LNCaP clone FGC (cell line): ENCODE measurements around the gene PAM16.

Experiments
- DNase-seq: peaks from one replicate; pipeline ENCODE4 v3.0.0-alpha.2; 2011; ENCODE audit warnings: low read depth
- H3K4me3 ChIP-seq: 2 replicates; pipeline ENCODE4 v1.5.1; 2011; ENCODE audit warnings: mild to moderate bottlenecking, low read depth, low read length, control low read depth
- TF ChIP-seq, protein P1 (sequence below): IDR thresholded peaks from 2 replicates; pipeline ENCODE4 v1.5.1; 2012; ENCODE audit warnings: mild to moderate bottlenecking; ENCODE audit not compliant: control insufficient read depth, insufficient read depth; ENCODE audit errors: extremely low read depth

PAM16 gene

DNA sequence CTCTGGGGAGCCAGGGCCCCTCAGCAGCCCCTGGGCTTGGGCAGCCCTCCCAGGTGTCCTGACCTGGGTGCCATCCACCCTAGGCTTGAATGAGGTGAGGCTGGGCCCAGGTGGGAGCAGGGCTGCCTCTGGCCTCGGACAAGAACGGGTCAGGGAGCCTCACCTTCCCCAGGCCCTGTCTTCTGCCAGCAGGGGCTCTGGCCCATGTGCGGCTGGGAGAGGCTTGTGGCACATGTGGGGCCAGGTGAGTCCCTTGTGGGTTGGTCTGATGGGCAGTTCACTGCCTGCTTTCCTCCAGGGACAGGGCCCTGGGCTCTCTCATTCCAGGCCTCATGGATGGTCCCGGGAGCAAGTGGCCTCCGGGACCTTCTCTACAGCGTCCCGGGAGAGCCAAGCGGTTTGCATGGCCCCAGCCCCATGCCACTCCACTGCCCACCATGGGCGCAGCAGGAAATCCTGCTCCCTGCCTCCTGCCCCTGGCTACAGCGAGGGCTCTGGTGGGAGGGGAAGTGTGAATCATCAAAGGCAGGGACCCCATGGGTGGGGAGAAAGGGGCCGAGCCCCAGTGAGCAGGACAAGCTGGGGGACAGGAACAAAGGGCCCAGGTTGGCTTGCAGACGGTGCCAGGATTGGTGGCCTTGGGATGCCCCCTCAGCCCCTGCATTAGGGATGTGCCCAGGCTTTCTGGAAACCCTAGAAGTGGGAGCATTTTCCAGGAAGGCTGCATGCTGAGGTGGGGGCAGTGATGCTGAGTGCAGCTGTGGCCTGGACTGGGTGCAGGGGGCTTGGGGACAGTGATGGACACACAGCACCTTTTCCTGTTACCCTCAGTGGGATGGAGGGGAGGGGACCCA lies 32.7 kb upstream of the PAM16 start:
- TF ChIP-seq, protein P1, sequence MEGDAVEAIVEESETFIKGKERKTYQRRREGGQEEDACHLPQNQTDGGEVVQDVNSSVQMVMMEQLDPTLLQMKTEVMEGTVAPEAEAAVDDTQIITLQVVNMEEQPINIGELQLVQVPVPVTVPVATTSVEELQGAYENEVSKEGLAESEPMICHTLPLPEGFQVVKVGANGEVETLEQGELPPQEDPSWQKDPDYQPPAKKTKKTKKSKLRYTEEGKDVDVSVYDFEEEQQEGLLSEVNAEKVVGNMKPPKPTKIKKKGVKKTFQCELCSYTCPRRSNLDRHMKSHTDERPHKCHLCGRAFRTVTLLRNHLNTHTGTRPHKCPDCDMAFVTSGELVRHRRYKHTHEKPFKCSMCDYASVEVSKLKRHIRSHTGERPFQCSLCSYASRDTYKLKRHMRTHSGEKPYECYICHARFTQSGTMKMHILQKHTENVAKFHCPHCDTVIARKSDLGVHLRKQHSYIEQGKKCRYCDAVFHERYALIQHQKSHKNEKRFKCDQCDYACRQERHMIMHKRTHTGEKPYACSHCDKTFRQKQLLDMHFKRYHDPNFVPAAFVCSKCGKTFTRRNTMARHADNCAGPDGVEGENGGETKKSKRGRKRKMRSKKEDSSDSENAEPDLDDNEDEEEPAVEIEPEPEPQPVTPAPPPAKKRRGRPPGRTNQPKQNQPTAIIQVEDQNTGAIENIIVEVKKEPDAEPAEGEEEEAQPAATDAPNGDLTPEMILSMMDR: no peak
- no peak for DNase-seq

DNA sequence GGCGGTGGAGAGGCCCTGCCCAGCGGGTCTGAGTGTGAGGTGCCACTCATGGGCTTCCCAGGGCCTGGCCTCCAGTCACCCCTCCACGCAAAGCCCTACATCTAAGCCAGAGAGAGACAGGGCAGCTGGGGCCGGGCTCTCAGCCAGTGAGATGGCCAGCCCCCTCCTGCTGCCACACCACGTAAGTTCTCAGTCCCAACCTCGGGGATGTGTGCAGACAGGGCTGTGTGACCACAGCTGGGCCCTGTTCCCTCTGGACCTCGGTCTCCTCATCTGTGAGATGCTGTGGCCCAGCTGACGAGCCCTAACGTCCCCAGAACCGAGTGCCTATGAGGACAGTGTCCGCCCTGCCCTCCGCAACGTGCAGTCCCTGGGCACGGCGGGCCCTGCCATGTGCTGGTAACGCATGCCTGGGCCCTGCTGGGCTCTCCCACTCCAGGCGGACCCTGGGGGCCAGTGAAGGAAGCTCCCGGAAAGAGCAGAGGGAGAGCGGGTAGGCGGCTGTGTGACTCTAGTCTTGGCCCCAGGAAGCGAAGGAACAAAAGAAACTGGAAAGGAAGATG lies 31.8 kb upstream of the PAM16 start:
- H3K4me3 ChIP-seq: no peak overlapping the region
- TF ChIP-seq, protein P1: no peak
- no peak for DNase-seq

More for the DNA sequence above, 32.7 kb upstream of the PAM16 start:
- H3K4me3 ChIP-seq: no peak overlapping the region

DNA sequence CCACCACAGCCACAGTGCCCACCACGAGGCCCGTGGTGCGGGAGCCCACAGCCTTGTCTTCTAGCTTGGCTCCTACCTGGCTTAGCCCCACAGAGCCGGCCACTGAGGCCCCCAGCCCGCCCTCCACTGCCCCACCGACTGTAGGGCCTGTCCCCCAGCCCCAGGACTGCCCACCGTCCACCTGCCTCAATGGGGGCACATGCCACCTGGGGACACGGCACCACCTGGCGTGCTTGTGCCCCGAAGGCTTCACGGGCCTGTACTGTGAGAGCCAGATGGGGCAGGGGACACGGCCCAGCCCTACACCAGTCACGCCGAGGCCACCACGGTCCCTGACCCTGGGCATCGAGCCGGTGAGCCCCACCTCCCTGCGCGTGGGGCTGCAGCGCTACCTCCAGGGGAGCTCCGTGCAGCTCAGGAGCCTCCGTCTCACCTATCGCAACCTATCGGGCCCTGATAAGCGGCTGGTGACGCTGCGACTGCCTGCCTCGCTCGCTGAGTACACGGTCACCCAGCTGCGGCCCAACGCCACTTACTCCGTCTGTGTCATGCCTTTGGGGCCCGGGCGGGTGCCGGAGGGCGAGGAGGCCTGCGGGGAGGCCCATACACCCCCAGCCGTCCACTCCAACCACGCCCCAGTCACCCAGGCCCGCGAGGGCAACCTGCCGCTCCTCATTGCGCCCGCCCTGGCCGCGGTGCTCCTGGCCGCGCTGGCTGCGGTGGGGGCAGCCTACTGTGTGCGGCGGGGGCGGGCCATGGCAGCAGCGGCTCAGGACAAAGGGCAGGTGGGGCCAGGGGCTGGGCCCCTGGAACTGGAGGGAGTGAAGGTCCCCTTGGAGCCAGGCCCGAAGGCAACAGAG lies 31.0 kb upstream of the PAM16 start:
- no peak overlapping the region for H3K4me3 ChIP-seq
- DNase-seq: no peak
- TF ChIP-seq, protein P1: no peak

DNA sequence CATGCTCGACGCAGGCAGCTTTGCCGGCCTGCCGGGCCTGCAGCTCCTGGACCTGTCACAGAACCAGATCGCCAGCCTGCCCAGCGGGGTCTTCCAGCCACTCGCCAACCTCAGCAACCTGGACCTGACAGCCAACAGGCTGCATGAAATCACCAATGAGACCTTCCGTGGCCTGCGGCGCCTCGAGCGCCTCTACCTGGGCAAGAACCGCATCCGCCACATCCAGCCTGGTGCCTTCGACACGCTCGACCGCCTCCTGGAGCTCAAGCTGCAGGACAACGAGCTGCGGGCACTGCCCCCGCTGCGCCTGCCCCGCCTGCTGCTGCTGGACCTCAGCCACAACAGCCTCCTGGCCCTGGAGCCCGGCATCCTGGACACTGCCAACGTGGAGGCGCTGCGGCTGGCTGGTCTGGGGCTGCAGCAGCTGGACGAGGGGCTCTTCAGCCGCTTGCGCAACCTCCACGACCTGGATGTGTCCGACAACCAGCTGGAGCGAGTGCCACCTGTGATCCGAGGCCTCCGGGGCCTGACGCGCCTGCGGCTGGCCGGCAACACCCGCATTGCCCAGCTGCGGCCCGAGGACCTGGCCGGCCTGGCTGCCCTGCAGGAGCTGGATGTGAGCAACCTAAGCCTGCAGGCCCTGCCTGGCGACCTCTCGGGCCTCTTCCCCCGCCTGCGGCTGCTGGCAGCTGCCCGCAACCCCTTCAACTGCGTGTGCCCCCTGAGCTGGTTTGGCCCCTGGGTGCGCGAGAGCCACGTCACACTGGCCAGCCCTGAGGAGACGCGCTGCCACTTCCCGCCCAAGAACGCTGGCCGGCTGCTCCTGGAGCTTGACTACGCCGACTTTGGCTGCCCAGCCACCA lies 30.2 kb upstream of the PAM16 start:
- no peak overlapping the region for H3K4me3 ChIP-seq
- DNase-seq: no peak
- TF ChIP-seq, protein P1: no peak

DNA sequence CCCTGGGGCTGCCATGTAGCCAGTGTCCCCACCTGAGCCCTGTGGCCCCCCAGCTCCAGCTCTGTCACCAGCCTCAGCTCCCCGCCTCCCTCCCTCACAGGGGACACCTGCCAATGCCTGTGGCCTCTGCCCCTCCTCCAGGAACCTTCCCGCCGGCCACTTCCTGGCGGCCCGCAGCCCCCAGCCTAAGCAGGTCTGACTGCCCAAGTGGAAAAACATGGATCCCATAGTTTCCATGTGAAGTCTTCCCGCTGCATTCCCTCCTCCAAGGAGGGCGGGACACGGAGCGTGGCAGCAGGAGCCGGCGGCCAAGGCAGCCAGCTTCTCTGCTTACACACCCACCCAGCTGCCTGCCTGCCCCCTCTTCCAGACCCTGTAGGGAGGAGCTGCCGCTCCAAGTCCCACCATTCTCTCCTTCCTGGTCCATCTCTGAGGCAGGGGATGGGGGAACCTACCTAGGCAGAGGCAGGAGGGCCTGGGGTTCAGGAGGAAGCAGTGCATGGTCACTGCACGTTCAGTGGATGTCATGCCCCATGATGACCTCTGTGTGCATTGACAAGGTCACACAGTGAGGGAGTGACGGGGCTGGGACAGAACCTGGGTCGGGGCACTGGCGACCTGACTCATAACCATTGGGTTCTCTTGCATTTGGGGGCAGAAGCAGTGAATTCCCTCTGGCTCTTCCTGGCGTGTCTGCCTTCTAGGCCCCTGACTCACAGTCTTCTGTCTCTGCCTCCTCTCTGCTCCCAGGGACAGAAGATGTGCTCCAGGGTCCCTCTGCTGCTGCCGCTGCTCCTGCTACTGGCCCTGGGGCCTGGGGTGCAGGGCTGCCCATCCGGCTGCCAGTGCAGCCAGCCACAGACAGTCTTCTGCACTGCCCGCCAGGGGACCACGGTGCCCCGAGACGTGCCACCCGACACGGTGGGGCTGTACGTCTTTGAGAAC lies 29.3 kb upstream of the PAM16 start:
- H3K4me3 ChIP-seq: no peak overlapping the region
- no peak for DNase-seq
- TF ChIP-seq, protein P1: no peak
